Stimulated activated memory B cell treated with anti-CD40 and anti-IgM and Interleukin-4, amounts not matched to agents 10 μg/mL and 1 μg/mL and 100 μg/mL, for 72 hours (primary cell): ENCODE results near the gene IDNK.

Source experiments
- ATAC-seq: fragments of 150-1000 bp; cut with Tn5 transposase; 2 replicates; pipeline ENCODE4 v1.10.0; 2021
- H3K27ac Mint-ChIP-seq: one replicate; pipeline ENCODE4 v1.8.0; 2022; ENCODE audit warnings: mild to moderate bottlenecking, mixed read lengths
- H3K27me3 Mint-ChIP-seq: one replicate; pipeline ENCODE4 v1.8.0; 2022; ENCODE audit warnings: mixed read lengths
- H3K36me3 Mint-ChIP-seq: one replicate; pipeline ENCODE4 v1.8.0; 2022; ENCODE audit warnings: mixed read lengths
- H3K4me1 Mint-ChIP-seq: one replicate; pipeline ENCODE4 v1.8.0; 2022; ENCODE audit warnings: mixed read lengths
- H3K4me3 Mint-ChIP-seq: one replicate; pipeline ENCODE4 v1.8.0; 2022; ENCODE audit warnings: mild to moderate bottlenecking, moderate library complexity, mixed read lengths
- H3K9me3 Mint-ChIP-seq: one replicate; pipeline ENCODE4 v1.8.0; 2022; ENCODE audit warnings: mixed read lengths

Gene IDNK

GRCh38 chr9:83655433-83655832 is 32.5 kb downstream of the IDNK start:
- Mint-ChIP-seq H3K9me3 (no peaks in the 10 kb centered on the region), H3K36me3 (peaks cover 52% of the 10 kb centered on the region), H3K27me3 (no peaks in the 10 kb centered on the region), H3K4me1 (no peaks in the 10 kb centered on the region), H3K4me3 (no peak overlapping the region), H3K27ac (no peak overlapping the region)
- no peak for ATAC-seq

- H3K4me1 Mint-ChIP-seq: no peaks in the 10 kb centered on the region
- no peaks in the 10 kb centered on the region for H3K9me3 Mint-ChIP-seq
- peak; percentile 58 for ATAC-seq
- H3K27me3 Mint-ChIP-seq: no peaks in the 10 kb centered on the region
- no peak overlapping the region for H3K4me3 Mint-ChIP-seq
- H3K36me3 Mint-ChIP-seq: peaks cover 44% of the 10 kb centered on the region
- no peak overlapping the region for H3K27ac Mint-ChIP-seq
Observed at GRCh38 chr9:83656032-83656680, 33.2 kb downstream of the IDNK start.

GRCh38 chr9:83656952-83657351 is 34.0 kb downstream of the IDNK start:
- no peak overlapping the region for H3K4me3 Mint-ChIP-seq
- no peak overlapping the region for H3K27ac Mint-ChIP-seq
- no peaks in the 10 kb centered on the region for H3K9me3 Mint-ChIP-seq
- ATAC-seq: no peak
- H3K27me3 Mint-ChIP-seq: no peaks in the 10 kb centered on the region
- H3K4me1 Mint-ChIP-seq: no peaks in the 10 kb centered on the region
- peaks cover 38% of the 10 kb centered on the region for H3K36me3 Mint-ChIP-seq

- ATAC-seq: no peak
- no peak overlapping the region for H3K27ac Mint-ChIP-seq
- H3K4me1 Mint-ChIP-seq: peaks cover 20% of the 10 kb centered on the region
- peaks cover 41% of the 10 kb centered on the region for H3K36me3 Mint-ChIP-seq
- no peaks in the 10 kb centered on the region for H3K27me3 Mint-ChIP-seq
- no peak overlapping the region for H3K4me3 Mint-ChIP-seq
- H3K9me3 Mint-ChIP-seq: no peaks in the 10 kb centered on the region
Observed at GRCh38 chr9:83662933-83663332, 40.0 kb downstream of the IDNK start.

- Mint-ChIP-seq H3K27me3 (no peaks in the 10 kb centered on the region), H3K27ac (peak overlapping the region; percentile 41), H3K9me3 (no peaks in the 10 kb centered on the region), H3K4me3 (no peak overlapping the region), H3K36me3 (peaks cover 37% of the 10 kb centered on the region), H3K4me1 (peaks cover 20% of the 10 kb centered on the region)
- ATAC-seq: peak; percentile 54
Observed at GRCh38 chr9:83665580-83666200, 42.7 kb downstream of the IDNK start.

- peaks cover 51% of the 10 kb centered on the region for H3K36me3 Mint-ChIP-seq
Observed at GRCh38 chr9:83669067-83669466, 46.1 kb downstream of the IDNK start.

GRCh38 chr9:83670381-83670780 is 47.4 kb downstream of the IDNK start:
- peaks cover 25% of the 10 kb centered on the region for H3K4me1 Mint-ChIP-seq
- peaks cover 52% of the 10 kb centered on the region for H3K36me3 Mint-ChIP-seq
- no peak for ATAC-seq
- no peak overlapping the region for H3K27ac Mint-ChIP-seq
- no peaks in the 10 kb centered on the region for H3K27me3 Mint-ChIP-seq
- no peak overlapping the region for H3K4me3 Mint-ChIP-seq
- no peaks in the 10 kb centered on the region for H3K9me3 Mint-ChIP-seq

More at GRCh38 chr9:83669067-83669466, 46.1 kb downstream of the IDNK start:
- Mint-ChIP-seq H3K27ac (no peak overlapping the region), H3K4me1 (peaks cover 27% of the 10 kb centered on the region), H3K27me3 (no peaks in the 10 kb centered on the region), H3K4me3 (no peak overlapping the region), H3K9me3 (no peaks in the 10 kb centered on the region)
- ATAC-seq: no peak

GRCh38 chr9:83671451-83671850 is 48.5 kb downstream of the IDNK start:
- Mint-ChIP-seq H3K36me3 (peaks cover 47% of the 10 kb centered on the region), H3K27me3 (no peaks in the 10 kb centered on the region), H3K4me3 (no peak overlapping the region), H3K9me3 (no peaks in the 10 kb centered on the region), H3K27ac (no peak overlapping the region), H3K4me1 (peaks cover 14% of the 10 kb centered on the region)
- ATAC-seq: no peak

- Mint-ChIP-seq H3K27ac (no peak overlapping the region), H3K4me1 (peaks cover 8% of the 10 kb centered on the region), H3K4me3 (no peak overlapping the region), H3K27me3 (no peaks in the 10 kb centered on the region), H3K36me3 (peaks cover 69% of the 10 kb centered on the region), H3K9me3 (no peaks in the 10 kb centered on the region)
- no peak for ATAC-seq
Observed at GRCh38 chr9:83675466-83675865, 52.5 kb downstream of the IDNK start.

- Mint-ChIP-seq H3K27me3 (no peaks in the 10 kb centered on the region), H3K4me1 (peaks cover 6% of the 10 kb centered on the region), H3K9me3 (no peaks in the 10 kb centered on the region), H3K4me3 (no peak overlapping the region), H3K36me3 (peaks cover 59% of the 10 kb centered on the region), H3K27ac (no peak overlapping the region)
- ATAC-seq: no peak
Observed at GRCh38 chr9:83677596-83677995, 54.7 kb downstream of the IDNK start.

- no peak for ATAC-seq
- H3K27me3 Mint-ChIP-seq: no peaks in the 10 kb centered on the region
- H3K27ac Mint-ChIP-seq: peak overlapping the region; percentile 66
- no peaks in the 10 kb centered on the region for H3K9me3 Mint-ChIP-seq
- H3K36me3 Mint-ChIP-seq: peaks cover 50% of the 10 kb centered on the region
- peaks cover 6% of the 10 kb centered on the region for H3K4me1 Mint-ChIP-seq
- H3K4me3 Mint-ChIP-seq: no peak overlapping the region
Observed at GRCh38 chr9:83680233-83680632, 57.3 kb downstream of the IDNK start.

GRCh38 chr9:83681490-83681889 is 58.5 kb downstream of the IDNK start:
- Mint-ChIP-seq H3K9me3 (no peaks in the 10 kb centered on the region), H3K4me1 (peaks cover 11% of the 10 kb centered on the region), H3K27me3 (no peaks in the 10 kb centered on the region), H3K36me3 (peaks cover 44% of the 10 kb centered on the region), H3K4me3 (no peak overlapping the region), H3K27ac (peak overlapping the region; percentile 66)
- no peak for ATAC-seq

GRCh38 chr9:83688921-83689320 is 66.0 kb downstream of the IDNK start:
- ATAC-seq: no peak

GRCh38 chr9:83691492-83691891 is 68.5 kb downstream of the IDNK start:
- no peak overlapping the region for H3K27ac Mint-ChIP-seq
- H3K27me3 Mint-ChIP-seq: no peaks in the 10 kb centered on the region
- H3K4me3 Mint-ChIP-seq: no peak overlapping the region

More at GRCh38 chr9:83688921-83689320, 66.0 kb downstream of the IDNK start:
- H3K9me3 Mint-ChIP-seq: no peaks in the 10 kb centered on the region
- H3K36me3 Mint-ChIP-seq: peaks cover 5% of the 10 kb centered on the region
- H3K27me3 Mint-ChIP-seq: no peaks in the 10 kb centered on the region
- H3K4me3 Mint-ChIP-seq: no peak overlapping the region
- no peak overlapping the region for H3K27ac Mint-ChIP-seq
- peaks cover 64% of the 10 kb centered on the region for H3K4me1 Mint-ChIP-seq

More at GRCh38 chr9:83691492-83691891, 68.5 kb downstream of the IDNK start:
- no peaks in the 10 kb centered on the region for H3K9me3 Mint-ChIP-seq
- no peaks in the 10 kb centered on the region for H3K36me3 Mint-ChIP-seq
- H3K4me1 Mint-ChIP-seq: peaks cover 80% of the 10 kb centered on the region
- no peak for ATAC-seq
